Measurements from ENCODE around the gene GNG7.
"Not testable (repeated sequence)": the region's sequence is repeated elsewhere in the genome, so short reads cannot be mapped to it uniquely, and the experiment has no call there.

GNG7 gene

DNA sequence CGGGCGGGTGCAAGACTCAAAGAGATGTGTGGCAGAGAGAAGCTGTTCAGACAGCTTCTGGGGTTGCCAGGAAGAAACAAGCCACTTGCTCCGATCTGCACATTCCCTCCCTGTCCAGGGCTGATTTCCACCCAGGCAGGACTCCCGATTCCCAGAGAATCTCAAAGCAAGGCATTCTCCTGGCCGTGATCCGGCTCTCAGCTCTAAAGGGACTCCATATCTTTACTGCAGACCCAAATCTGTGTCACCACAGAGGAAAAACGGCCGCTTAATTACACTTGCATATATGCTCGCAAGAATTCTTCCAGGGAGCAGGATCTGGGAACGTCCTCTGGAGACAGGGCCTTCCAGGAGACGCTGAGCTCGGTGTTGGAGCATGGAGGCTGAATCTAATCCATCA, 25.7 kb downstream of the GNG7 start:
- DNase-seq (ENCODE audit: low read depth in 2 of 2), result no peak

GRCh38 chr19:2675892-2676291, 26.6 kb downstream of the GNG7 start:
- DNase-seq (ENCODE audit: low read depth in 2 of 2), result no peak

GRCh38 chr19:2670217-2670616, 32.3 kb downstream of the GNG7 start:
- DNase-seq (ENCODE audit: low read depth in 2 of 2), result no peak

DNA sequence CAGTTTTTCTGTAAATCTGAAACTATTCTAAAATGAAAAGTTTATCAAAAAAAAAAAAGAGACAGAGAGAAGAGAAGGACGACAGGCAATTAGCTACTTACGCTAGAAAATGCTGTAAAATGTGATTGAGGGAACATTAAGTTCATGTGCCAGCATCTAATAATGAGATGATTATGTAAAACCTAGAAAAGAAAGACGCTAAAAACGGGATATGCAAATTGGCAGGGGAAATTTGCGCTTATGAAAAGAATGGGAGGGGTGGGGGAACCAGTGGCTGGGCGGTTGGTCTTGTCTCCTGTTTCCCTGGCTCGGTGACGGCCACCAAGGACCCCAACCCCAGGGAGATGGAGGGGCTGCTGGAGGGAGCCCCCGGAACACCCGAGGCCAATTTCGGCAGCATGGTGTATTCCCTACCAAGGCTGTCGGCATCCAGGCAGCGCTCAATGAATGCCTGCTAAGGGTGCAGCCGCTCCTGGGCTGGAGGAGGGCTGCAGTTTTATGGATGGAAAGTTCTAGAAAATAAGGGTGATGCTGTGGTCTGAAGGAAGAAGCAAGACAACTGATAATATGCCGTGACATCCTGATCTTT, 34.2 kb downstream of the GNG7 start:
- no peak for DNase-seq (ENCODE audit: low read depth in 2 of 2)

DNA sequence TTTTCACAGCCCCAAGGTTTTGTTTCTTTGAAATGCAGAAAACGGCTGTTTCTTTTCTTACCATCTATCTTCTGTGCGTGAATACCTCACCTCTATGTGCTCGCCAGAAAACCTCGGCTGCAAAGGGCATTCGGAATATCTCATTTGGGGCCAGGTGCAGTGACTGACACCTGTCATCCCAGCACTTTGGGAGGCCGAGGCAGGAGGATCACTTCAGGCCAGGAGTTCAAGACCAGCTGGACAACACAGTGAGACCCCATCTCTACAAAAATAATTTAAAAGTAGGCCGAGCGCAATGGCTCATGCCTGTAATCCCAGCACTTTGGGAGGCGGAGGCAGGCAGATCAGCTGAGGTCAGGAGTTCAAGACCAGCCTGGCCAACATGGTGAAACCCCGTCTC, 35.1 kb downstream of the GNG7 start:
- not testable (repeated sequence) for DNase-seq (ENCODE audit: low read depth in 2 of 2)

DNA sequence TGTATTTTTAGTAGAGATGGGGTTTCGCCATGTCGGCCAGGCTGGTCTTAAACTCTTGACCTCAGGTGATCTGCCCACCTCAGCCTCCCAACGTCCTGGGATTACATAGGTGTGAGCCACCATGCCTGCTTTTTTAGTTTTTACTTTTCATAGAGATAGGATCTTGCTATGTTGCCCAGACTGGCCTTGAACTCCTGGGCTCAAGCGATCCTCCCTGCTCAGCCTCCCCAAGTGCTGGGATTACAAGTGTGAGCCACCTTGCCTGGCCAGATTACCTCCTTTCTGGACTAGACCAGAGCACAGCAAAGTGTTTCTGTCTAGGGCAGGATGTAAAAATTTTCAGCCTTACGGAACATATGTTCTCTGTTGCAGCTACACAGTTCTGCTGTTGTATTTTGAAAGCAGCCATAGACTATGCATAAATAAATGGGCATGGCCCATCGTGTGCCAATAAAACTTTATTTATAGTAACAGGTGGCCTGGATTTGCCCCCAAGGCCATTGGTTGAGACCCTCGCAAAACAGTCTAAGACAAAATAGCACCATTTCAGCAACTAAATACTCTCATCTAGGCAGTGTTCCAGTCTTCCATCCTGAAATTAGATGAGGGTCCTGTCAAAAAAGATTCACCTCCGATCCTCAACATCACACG, 36.0 kb downstream of the GNG7 start:
- no peak for DNase-seq (ENCODE audit: low read depth in 2 of 2)

GRCh38 chr19:2665103-2665502, 37.4 kb downstream of the GNG7 start:
- DNase-seq (ENCODE audit: low read depth in 2 of 2), result no peak

GRCh38 chr19:2663920-2664571, 38.4 kb downstream of the GNG7 start:
- DNase-seq (ENCODE audit: low read depth in 2 of 2), result peak in 1 of 2 donors; percentile 2

DNA sequence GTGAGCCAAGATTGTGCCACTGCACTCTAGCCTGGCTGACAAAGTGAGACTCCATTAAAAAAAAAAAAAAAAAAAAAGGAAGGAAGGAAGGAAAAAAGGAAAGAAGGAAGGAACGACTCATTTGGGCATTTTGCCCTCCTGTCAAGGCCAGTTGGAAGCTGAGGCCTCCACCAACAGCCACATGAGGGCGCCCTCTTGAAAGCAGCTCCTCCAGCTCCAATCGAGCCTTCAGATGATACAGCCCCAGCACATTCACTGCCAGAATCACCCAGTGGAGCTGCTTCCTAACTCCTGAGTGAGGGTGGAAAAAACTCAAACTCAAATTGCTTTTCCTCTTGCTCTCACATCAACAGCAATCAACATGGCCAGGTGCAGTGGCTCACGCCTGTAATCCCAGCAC, 40.9 kb downstream of the GNG7 start:
- DNase-seq (ENCODE audit: low read depth in 2 of 2), result no peak

DNA sequence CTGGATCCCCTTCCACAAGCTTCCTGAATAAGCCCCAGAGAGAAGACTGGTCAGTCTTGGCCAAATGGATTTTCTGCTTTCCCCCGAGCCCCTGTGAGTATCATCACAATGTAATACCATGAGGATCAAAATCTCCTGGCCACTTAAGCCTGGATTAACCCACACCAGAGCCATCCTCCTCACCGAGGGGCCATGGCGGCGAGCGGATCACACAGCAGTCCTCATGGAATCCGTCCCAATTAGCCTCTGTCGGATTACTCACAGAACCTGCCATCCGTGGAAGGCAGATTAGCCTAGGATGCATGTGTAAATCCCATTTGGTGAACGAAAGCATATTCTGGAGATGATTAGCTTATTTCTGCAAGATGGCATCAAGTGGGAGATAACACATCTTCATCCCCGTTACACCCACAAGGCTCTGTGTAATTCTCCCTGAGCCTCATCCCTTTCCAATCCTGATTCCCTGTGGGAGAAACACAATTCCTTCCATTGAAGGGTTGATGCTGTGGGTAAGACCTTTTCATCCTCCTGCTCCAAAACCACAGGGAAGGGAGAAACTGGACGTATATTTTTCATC, 42.5 kb downstream of the GNG7 start:
- no peak for DNase-seq (ENCODE audit: low read depth in 2 of 2)

DNA sequence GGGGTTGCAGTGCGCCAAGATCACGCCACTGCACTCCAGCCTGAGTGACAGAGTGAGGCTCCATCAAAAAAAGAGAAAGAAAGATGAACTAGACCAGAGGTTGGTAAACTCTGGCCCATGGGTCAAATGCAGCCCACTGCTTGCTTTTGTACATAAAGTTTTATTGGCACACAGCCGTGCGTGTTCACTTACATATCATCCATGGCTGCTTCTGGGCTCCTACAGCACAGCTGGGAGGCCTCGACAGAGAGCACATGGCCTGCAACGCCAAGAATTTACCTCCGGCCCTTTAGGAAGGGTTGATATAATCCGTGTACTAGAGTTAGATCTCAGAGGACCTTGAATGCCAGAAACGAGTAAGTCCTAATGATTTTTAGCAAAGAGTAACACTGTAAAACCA, 46.0 kb downstream of the GNG7 start:
- no peak for DNase-seq (ENCODE audit: low read depth in 2 of 2)

DNA sequence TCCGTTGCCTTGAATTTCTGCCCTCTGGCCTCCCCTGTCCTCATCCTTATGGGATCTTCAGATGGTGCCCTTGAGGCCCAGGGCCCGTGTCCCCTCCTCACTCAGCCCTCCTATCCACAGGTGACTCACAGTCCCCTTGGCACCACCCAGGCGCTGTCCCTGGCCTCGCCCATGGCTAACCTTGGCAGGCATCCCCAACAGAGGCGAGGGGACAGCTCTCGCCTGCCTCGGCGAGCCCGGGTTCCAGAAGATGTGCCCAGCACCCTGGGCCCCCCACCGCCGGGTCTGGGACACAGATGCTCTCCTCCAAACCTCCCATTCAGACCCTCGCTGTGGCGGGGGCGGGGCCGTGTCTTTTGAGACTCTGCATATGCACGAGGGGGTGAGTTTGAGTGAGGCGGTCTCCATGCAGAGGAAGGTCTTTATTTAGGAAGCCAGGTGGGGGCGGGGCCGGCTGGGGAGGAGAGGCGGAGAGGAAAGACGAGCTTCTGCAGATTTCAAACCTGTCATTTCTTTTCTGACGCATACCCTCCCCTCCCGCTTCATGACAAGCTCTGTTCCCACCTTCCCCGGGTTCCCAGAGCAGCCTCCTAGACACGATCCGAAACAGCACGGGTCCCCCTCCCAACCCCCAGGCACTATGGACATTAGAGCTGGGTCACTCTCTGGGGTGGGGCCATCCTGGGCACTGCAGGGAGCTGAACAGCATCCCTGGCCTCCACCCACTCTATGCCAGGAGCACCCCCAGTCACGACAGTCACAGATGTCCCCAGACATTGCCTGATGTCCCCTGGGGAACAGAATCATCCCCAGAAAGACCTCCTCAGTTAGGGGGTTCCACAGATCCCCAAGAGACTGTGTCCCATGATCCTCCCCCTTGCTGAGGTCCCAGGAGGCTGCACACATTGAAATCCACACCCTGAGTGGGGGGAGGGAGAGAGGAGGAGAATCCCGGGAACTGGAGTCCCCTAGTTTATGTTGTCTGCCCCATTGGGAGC, 48.5 kb downstream of the GNG7 start:
- no peak for DNase-seq (ENCODE audit: low read depth in 2 of 2)

DNA sequence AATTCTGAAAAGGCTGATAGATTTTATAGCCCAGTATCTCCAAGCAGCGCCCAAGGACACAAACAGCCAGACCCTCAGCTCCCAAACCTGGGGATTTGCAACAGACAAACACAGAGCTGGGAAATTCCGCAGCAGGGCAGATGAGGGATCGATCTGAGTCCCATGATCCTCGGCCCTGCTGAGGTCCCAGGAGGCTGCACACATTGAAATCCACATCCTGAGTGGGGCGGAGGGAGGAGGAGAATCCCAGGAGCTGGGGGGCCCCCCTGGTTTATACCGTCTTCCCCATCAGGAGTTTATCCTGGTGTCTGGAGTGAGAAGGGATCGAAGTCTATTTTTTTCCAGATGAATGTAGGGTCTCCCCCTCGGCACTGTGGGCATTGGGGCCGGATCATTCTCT, 49.3 kb downstream of the GNG7 start:
- no peak for DNase-seq (ENCODE audit: low read depth in 2 of 2)

DNA sequence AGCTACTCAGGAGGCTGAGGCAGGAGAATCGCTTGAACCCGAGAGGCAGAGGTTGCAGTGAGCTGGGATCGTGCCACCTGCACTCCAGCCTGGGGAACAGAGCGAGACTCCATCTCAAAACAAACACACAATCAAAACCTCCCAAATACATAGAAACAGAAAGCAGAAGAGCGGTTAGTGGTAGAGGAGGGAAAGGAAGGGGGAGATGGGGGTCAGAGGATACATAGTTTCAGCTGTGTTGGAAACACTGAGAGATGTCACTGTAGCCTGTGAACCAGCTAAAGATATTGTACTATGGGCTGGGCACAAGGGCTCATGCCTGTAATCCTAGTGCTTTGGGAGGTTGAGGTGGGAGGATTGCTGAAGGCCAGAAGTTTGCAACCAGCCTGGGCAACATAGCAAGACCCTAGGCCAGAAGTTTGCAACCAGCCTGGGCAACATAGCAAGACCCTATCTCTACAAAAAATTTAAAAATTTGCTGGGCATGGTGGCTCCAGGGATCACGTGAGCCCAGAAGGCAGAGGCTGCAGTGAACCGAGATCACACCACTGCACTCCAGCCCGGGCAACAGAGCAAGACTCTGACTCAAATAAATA, 49.9 kb downstream of the GNG7 start:
- no peak for DNase-seq (ENCODE audit: low read depth in 2 of 2)

GRCh38 chr19:2651002-2651733, 51.3 kb downstream of the GNG7 start:
- DNase-seq (ENCODE audit: low read depth in 2 of 2), result not testable (repeated sequence)

DNA sequence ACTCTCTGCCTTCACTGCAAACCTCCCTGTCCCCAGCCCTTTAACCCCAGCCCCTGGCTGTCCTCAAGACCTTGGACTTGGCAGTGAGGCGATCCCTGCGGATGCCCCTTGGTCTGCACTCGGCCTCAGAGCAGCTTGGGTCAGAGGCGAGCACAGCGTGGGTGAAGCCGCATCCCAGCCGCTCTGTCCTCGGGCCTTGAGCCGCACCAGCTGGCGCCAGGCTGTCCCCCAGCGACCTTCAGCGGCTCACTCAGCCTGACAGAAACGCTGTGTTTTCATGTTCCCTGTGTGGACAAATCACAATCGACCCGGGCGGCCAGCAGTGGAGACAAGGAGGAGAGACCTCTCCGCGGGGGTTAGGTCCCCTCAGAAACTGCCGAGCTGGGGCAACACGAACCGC, 52.0 kb downstream of the GNG7 start:
- DNase-seq (ENCODE audit: low read depth in 2 of 2), result no peak

DNA sequence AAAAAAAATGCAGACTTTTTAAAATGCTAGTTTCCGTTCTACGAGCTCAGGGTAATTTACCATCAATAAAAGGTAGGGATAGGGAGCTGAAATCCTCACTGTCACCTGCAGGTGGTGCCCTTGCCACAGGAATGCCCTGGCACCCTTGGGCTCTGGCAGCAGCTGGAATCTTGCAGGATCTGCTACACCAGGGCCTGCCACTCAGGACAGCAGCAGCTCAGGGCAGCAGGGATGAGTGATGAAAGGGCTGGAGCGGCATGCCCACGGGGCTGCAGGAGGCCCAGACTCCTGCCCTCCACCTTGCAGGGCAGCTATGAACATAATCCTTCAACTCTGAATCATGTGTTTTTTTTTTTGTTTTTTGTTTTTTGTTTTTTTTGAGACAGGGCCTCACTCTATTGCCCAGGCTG, 54.0 kb downstream of the GNG7 start:
- DNase-seq (ENCODE audit: low read depth in 2 of 2), result peak; percentile 64 to 65

- DNase-seq (ENCODE audit: low read depth in 2 of 2), result no peak
Observed at GRCh38 chr19:2648099-2648498, 54.4 kb downstream of the GNG7 start.

DNA sequence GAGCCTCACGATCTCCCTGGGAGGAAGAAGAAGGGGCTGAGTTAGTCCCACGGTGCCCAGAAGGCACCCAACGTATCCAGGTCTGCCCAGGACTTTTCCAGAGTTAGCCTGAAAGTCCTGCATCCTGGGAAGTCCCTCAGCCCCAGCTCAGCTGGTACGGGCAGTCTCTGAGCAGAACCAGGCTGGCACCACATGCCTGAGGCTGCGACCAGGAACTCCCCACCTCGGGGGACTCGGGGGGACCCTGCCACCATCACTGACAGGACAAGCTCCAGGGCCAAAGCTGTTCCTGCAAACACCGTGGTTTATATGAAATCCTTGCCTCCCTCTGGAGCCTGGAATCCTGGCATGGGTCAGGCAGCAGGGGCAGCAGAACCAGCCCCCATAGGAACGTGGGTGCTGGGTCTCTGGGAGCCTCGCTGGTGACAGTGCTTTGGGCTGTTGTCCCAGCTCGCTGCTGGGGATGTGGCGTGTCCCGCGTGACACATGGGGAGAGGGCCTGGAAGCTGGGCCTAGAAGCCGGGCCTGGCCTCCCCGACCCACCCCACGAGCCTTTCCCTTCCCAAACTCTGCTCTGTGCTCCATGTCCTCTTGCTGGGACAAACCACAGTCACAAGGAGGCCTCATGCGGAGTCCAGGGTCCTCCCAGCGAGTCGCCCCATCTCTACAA, 55.5 kb downstream of the GNG7 start:
- no peak for DNase-seq (ENCODE audit: low read depth in 2 of 2)

DNA sequence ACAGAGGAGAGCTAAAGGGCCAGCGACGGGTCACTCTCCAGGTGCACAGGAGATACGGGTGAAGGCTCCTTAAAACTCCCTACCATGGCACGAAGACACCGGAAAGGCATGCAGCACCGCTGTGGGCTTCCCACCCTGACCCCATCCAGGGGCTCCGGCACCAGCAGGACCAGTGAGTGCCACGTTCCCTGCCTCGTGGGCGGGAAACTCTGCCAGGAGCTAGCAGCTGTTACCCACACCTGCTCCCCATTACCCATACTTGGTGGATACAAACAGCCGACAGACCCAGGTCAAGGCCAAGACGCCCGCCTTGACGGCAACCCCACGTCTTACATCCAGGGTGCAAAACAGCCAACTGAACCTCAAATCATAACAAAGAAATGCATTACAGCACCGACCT, 56.7 kb downstream of the GNG7 start:
- no peak for DNase-seq (ENCODE audit: low read depth in 2 of 2)

All from activated CD4-positive, alpha-beta T cell treated with anti-CD3 and anti-CD28 coated beads for 24 hours (primary cell).